HG03025 (cell line): ENCODE data around the gene MOCS3.

Experiments
- ATAC-seq: cut with Tn5 transposase; IDR thresholded peaks from one replicate; pipeline ENCODE4 v1.9.1; 2021; ENCODE audit warnings: mild to moderate bottlenecking, moderate library complexity; ENCODE audit not compliant: unreplicated experiment, low FRiP score

Gene MOCS3

DNA sequence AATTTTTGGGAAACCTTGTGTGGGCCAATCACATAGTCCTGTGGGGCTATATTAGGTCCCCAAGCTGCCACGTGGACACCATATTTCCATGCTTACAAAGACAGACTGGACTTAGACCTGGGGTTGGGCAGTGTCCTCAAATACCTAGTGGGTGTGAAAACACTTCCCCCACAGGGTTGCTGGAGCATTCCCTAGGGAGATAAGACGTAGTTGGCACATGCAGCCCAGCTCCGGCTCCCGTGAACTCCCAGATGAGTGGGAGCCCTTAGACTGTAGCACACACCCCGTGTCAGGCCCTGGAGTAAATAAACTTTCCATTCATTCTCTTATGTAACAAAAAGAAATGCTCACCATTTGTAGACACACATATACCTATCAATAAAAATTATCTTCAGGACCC, 50.1 kb downstream of the MOCS3 start:
- ATAC-seq, result no peak

DNA sequence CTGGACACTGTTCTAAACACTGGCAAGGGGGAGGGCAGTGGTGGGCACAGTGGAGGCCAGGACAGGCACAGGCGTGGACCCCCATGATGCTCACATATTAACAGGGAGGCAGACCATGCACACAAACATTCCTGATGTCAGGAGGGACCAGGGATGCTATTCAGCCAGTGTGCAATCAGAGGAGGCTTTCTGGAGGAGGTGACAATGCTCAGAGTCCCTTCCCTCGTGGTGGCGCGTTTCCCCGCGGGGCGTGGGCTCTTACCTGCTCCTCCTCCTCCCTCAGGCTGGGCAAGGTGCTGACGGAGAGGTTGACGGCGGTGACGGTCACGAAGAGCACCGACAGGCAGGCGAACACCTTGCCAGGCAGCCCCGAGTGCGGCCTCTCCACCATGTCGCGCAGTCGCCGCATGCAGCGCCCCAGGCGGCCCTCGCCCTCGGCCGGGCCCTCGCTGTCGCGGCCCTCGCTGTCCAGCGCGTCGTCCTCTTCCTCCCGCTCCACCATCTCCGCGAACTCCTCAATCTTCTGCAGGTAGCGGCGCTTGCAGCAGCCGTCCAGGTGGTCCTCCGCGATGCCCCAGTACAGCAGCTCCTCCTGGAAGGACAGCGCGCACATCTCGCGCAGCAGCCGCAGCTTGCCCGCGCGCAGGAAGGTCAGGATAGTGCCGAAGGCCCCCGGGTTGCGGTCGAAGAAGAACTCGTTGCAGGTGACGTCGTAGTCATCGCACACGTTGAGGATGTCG, 50.9 kb downstream of the MOCS3 start:
- ATAC-seq, result no peak

DNA sequence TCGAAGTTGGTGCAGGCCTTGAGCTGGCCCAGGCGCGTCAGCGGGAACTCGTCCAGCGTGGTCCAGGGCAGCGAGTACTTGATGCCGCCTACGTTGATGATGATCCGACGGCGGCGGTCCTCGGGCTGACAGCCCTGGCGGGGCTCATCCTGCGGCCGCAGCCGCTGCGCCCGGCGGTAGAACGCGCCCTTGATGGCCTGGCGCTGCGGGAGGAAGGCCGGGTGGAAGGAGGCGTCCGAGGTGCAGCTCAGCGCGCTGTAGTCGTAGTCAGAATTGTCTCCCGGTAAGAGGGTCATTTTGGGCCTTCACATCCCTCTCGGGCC, 51.4 kb downstream of the MOCS3 start:
- no peak for ATAC-seq

DNA sequence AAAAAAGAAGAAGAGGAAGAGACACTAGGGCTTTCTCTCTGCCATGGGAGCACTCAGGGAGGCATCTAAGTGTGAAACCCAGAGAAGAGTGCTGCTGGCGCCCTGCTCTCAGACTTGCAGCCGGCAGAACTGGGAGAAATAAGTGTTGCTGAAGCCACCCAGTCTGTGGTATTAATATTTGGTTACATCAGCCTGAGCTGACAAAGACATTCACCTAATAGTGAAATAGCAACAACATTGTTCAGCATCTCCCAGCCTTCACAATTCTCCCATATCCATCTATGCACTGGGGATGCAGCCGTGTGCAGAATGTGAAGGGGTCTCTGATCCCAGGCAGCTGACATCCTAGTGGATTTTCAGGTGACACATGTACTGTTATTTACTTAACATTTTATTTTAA, 52.3 kb downstream of the MOCS3 start:
- ATAC-seq, result no peak

DNA sequence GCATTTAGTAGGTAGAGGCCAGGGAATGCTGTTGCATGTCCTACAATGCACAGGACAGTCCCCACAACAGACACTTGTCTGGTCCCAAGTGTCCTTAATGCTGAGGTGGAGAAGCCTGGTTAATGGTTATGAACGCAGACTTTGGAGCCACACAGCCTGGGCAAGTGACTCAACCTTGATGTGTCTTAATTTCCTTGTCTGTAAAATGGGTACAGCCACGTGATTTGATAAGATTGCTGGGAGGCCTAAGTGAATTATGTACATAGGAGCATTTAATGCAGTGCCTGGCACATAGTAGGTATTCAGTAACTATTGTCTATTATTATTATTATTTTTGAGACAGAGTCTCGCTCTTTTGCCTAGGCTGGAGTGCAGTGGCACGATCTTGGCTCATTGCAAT, 52.9 kb downstream of the MOCS3 start:
- no peak for ATAC-seq

DNA sequence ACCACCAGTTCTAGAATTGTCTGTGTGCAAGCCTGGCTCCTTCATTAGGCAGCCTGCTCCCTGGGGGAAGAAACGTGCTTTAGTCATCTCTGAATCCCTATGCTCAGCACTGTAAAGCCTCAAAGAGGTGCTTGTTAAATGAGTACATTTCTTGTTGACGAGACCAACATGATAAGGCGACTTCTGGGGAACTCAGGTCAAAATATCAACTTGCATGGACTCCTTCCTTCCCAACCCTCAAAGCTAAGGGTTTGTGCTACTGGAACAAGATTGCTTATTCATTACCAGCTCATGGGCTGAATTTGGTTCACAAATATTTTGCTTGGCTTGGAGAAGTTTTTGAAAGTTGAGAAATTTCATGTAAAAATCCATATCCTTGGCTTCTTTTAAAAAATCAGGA, 53.7 kb downstream of the MOCS3 start:
- ATAC-seq, result no peak
